Lower leg skin (tissue), 3 donors: ENCODE results near the gene HVCN1.
"Not testable (repeated sequence)": the region's sequence is repeated elsewhere in the genome, so short reads cannot be mapped to it uniquely, and the experiment has no call there.

Experiments
- CTCF ChIP-seq, 3 donors: fragments of 450-650 bp; IDR thresholded peaks; one replicate each; pipeline ENCODE4 v1.5.1; 2016; ENCODE audit warnings: antibody characterized with exemption in 3 of 3, mild to moderate bottlenecking in 3 of 3, moderate library complexity in 2 of 3
- POLR2A ChIP-seq, 2 donors: fragments of 450-650 bp; IDR thresholded peaks; one replicate each; pipeline ENCODE4 v1.6.1; 2016 to 2017; ENCODE audit warnings: antibody characterized with exemption in 2 of 2, mild to moderate bottlenecking in 1 of 2, moderate library complexity in 1 of 2

DNA sequence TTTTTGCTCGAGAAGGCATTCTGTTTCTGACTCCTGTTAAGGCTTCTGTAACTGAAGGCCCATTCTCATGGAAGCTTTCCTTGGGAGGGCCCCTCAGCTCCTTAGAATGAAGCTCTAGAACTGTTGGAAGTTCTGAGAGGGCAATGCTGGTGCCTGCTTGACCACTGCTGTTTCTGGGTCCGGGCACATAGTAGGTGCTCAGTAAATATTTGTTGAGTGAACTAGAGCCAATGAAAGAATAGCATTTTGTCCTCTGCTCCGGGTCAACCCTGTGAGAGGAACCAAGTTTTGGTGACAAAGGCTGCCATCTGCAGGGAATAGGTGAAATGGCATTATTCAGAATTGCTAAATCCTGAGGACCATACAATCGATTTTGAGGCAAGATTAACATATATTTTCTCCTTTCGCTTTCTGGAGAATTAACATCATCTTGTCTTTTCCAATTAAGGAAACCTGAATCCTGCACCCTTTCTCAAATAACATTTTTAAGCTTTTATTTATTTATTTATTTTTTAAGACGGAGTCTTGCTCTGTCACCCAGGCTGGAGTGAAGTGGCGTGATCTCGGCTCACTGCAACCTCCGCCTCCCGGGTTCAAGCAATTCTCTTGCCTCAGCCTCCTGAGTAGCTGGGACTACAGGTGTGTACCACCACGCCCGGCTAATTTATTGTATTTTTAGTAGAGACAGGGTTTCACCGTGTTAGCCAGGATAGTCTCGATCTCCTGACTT lies 86.7 kb downstream of the HVCN1 start:
- peak in 1 of 3 donors; percentile 64 for TF ChIP-seq CTCF (IDR thresholded peaks at IDR 0.05)
- not testable (repeated sequence) for TF ChIP-seq POLR2A (IDR thresholded peaks at IDR 0.05)
